HL-60 (cell line): ENCODE measurements around the gene PTGER3.

Experiments used
- REST ChIP-seq: IDR thresholded peaks from 2 replicates; pipeline ENCODE4 v1.6.1; 2012; ENCODE audit warnings: low read depth; ENCODE audit not compliant: insufficient replicate concordance
- TF ChIP-seq, protein P1 (sequence below): IDR thresholded peaks from one replicate; pipeline ENCODE4 v1.5.1; 2011; ENCODE audit warnings: low read length, control low read depth, inconsistent platforms; ENCODE audit not compliant: insufficient read depth

- TF ChIP-seq, protein P1, sequence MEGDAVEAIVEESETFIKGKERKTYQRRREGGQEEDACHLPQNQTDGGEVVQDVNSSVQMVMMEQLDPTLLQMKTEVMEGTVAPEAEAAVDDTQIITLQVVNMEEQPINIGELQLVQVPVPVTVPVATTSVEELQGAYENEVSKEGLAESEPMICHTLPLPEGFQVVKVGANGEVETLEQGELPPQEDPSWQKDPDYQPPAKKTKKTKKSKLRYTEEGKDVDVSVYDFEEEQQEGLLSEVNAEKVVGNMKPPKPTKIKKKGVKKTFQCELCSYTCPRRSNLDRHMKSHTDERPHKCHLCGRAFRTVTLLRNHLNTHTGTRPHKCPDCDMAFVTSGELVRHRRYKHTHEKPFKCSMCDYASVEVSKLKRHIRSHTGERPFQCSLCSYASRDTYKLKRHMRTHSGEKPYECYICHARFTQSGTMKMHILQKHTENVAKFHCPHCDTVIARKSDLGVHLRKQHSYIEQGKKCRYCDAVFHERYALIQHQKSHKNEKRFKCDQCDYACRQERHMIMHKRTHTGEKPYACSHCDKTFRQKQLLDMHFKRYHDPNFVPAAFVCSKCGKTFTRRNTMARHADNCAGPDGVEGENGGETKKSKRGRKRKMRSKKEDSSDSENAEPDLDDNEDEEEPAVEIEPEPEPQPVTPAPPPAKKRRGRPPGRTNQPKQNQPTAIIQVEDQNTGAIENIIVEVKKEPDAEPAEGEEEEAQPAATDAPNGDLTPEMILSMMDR = no peak
- no peak for TF ChIP-seq REST
Measured at GRCh38 chr1:70930062-70930461, 117.6 kb downstream of the PTGER3 start.
